GM10266 (cell line): ENCODE results near the gene PTDSS2.

ENCODE experiments used
- DNase-seq: peaks from one replicate; pipeline ENCODE4 v3.0.0; 2012; ENCODE audit errors: extremely low spot score
- CTCF ChIP-seq: IDR thresholded peaks from 2 replicates; pipeline ENCODE4 v1.5.1; 2012; ENCODE audit warnings: mild to moderate bottlenecking, low read depth; ENCODE audit not compliant: control insufficient read depth, insufficient read depth; ENCODE audit errors: missing control alignments

PTDSS2 gene

GRCh38 chr11:494761-495536, 44.9 kb downstream of the PTDSS2 start:
- no peak for TF ChIP-seq CTCF
- no peak for DNase-seq

- TF ChIP-seq CTCF, result no peak
- DNase-seq, result no peak
Measured at GRCh38 chr11:495537-495931, 45.5 kb downstream of the PTDSS2 start.

- DNase-seq, result no peak
- TF ChIP-seq CTCF, result no peak
Measured at GRCh38 chr11:496834-497564, 46.9 kb downstream of the PTDSS2 start.

GRCh38 chr11:497565-498296, 47.7 kb downstream of the PTDSS2 start:
- no peak for TF ChIP-seq CTCF
- no peak for DNase-seq

GRCh38 chr11:498297-499181, 48.5 kb downstream of the PTDSS2 start:
- no peak for TF ChIP-seq CTCF

GRCh38 chr11:499201-500076, 49.4 kb downstream of the PTDSS2 start:
- no peak for DNase-seq
- TF ChIP-seq CTCF, result no peak

More at GRCh38 chr11:498297-499181, 48.5 kb downstream of the PTDSS2 start:
- no peak for DNase-seq
